CD14-positive monocyte (primary cell): ENCODE data around the gene EBF3. TPM values are rescaled to one million over a fixed set of nuclear protein-coding genes. Genes with fewer than 3 reads are reported as not detected.

Source experiments
- DNase-seq, 3 donors: peaks; one replicate each; pipeline ENCODE4 v3.0.0-alpha.2; 2011 to 2022
- H2AFZ ChIP-seq: 2 replicates; pipeline ENCODE4 v1.6.0; 2012; ENCODE audit warnings: mild to moderate bottlenecking, low read depth, low read length, inconsistent platforms; ENCODE audit not compliant: insufficient read depth, poor library complexity, severe bottlenecking
- H3K27ac ChIP-seq, 2 donors: 1 replicate in 1 of 2; 2 replicates in 1 of 2; pipeline ENCODE4 v1.5.1; 2012 to 2013; ENCODE audit warnings: low read length in 2 of 2, control low read depth in 1 of 2, inconsistent platforms in 1 of 2, low read depth in 1 of 2, mild to moderate bottlenecking in 1 of 2
- H3K27me3 ChIP-seq, 2 donors: one replicate each; pipeline versions ENCODE4 v1.6.0 to v1.6.1; 2011 to 2013; ENCODE audit warnings: low read length in 2 of 2; ENCODE audit not compliant: control insufficient read depth in 2 of 2, insufficient read depth in 2 of 2
- H3K36me3 ChIP-seq, 2 donors: replicated peaks in 1 of 2; 1 replicate in 1 of 2; 2 replicates in 1 of 2; pipeline versions ENCODE4 v1.5.1 to v1.6.1; 2012 to 2013; ENCODE audit warnings: low read length in 2 of 2, control low read depth in 1 of 2, inconsistent platforms in 1 of 2, mild to moderate bottlenecking in 1 of 2; ENCODE audit not compliant: insufficient read depth in 2 of 2, control insufficient read depth in 1 of 2
- H3K4me1 ChIP-seq, 2 donors: 1 replicate in 1 of 2; 2 replicates in 1 of 2; pipeline versions ENCODE4 v1.5.1 to v1.6.1; 2012 to 2013; ENCODE audit warnings: low read length in 2 of 2, control low read depth in 1 of 2, inconsistent platforms in 1 of 2, mild to moderate bottlenecking in 1 of 2, moderate library complexity in 1 of 2; ENCODE audit not compliant: insufficient read depth in 2 of 2, control insufficient read depth in 1 of 2
- H3K4me2 ChIP-seq: replicated peaks from 2 replicates; pipeline ENCODE3; 2012; ENCODE audit warnings: low read length, moderate library complexity, mild to moderate bottlenecking; ENCODE audit not compliant: poor library complexity, severe bottlenecking; ENCODE audit errors: extremely low read depth
- H3K4me3 ChIP-seq, 3 experiments: fragments of 200-600 bp in 1 of 3; sonication (generic) in 1 of 3; replicated peaks in 1 of 3; 1 replicate in 2 of 3; 2 replicates in 1 of 3; pipeline ENCODE4 v1.5.1; 2011 to 2013; ENCODE audit warnings: low read length in 3 of 3, mild to moderate bottlenecking in 3 of 3, control low read depth in 2 of 3, low read depth in 2 of 3, inconsistent platforms in 1 of 3, moderate library complexity in 1 of 3
- H3K79me2 ChIP-seq: 2 replicates; pipeline ENCODE4 v1.6.0; 2012; ENCODE audit warnings: mild to moderate bottlenecking, control low read depth, inconsistent platforms, low read length, moderate library complexity; ENCODE audit not compliant: insufficient read depth
- H3K9ac ChIP-seq: 2 replicates; pipeline ENCODE4 v1.6.0; 2017; ENCODE audit warnings: low read length, mild to moderate bottlenecking; ENCODE audit not compliant: insufficient read depth, poor library complexity, severe bottlenecking
- H3K9me3 ChIP-seq, 2 donors: replicated peaks in 1 of 2; 1 replicate in 1 of 2; 2 replicates in 1 of 2; pipeline versions ENCODE4 v1.5.1 to v1.6.1; 2012 to 2013; ENCODE audit warnings: low read length in 2 of 2, control low read depth in 1 of 2; ENCODE audit not compliant: control insufficient read depth in 1 of 2, insufficient read depth in 1 of 2
- H4K20me1 ChIP-seq: 2 replicates; pipeline ENCODE4 v1.6.0; 2012; ENCODE audit warnings: mild to moderate bottlenecking, low read length, control low read depth, moderate library complexity; ENCODE audit not compliant: insufficient read depth
- H3K27ac Mint-ChIP-seq, 7 donors: one replicate each; pipeline ENCODE4 v1.8.0; 2020; ENCODE audit warnings: mild to moderate bottlenecking in 7 of 7, mixed read lengths in 7 of 7, moderate library complexity in 6 of 7, inconsistent platforms in 2 of 7
- H3K27me3 Mint-ChIP-seq, 3 donors: one replicate each; pipeline ENCODE4 v1.8.0; 2021 to 2022; ENCODE audit warnings: low read depth in 3 of 3, mild to moderate bottlenecking in 3 of 3, mixed read lengths in 3 of 3, moderate library complexity in 3 of 3, inconsistent platforms in 1 of 3
- H3K36me3 Mint-ChIP-seq, 2 donors: one replicate each; pipeline ENCODE4 v1.8.0; 2020; ENCODE audit warnings: mixed read lengths in 2 of 2, inconsistent platforms in 1 of 2, mild to moderate bottlenecking in 1 of 2
- H3K4me1 Mint-ChIP-seq: one replicate; pipeline ENCODE4 v1.8.0; 2020; ENCODE audit warnings: mild to moderate bottlenecking, mixed read lengths
- H3K4me3 Mint-ChIP-seq, 2 donors: one replicate each; pipeline ENCODE4 v1.8.0; 2020; ENCODE audit warnings: mild to moderate bottlenecking in 2 of 2, mixed read lengths in 2 of 2, moderate library complexity in 1 of 2
- H3K9me3 Mint-ChIP-seq, 7 donors: one replicate each; pipeline ENCODE4 v1.8.0; 2020 to 2022; ENCODE audit warnings: mixed read lengths in 7 of 7, mild to moderate bottlenecking in 6 of 7, moderate library complexity in 6 of 7, inconsistent platforms in 2 of 7
- CTCF ChIP-seq: fragments of 200-600 bp; IDR thresholded peaks from one replicate; pipeline ENCODE4 v1.8.0; 2022; ENCODE audit warnings: antibody characterized with exemption, mild to moderate bottlenecking
- WGBS: methylation state at CpG from one replicate; pipeline ENCODE4 v1.1.5; 2013; ENCODE audit warnings: missing lambda C conversion rate; ENCODE audit not compliant: insufficient coverage; 5-methylcytosine and 5-hydroxymethylcytosine counted together
- intact Hi-C, 2 donors: fragments of 100-400 bp; cut with micrococcal nuclease; formaldehyde crosslinking; loops; one replicate each; pipeline versions ENCODE4 v1.15.0 to v1.15.1; 2023
- polyA plus RNA-seq, 3 donors: library from polyadenylated mRNA; depleted of rRNA in 1 of 3; unstranded in 2 of 3; stranded (reverse) in 1 of 3; fragments of 300-500 nt in 2 of 3; fragments of >200 nt in 1 of 3; fragmentation: Illumina TruSeq in 2 of 3; gene quantifications; 1 replicate in 2 of 3; 2 replicates in 1 of 3; pipeline ENCODE4 v1.2.3, GENCODE V29; 2012 to 2021

EBF3 gene
- polyA plus RNA-seq, 3 donors: not detected

GRCh38 chr10:129851941-129852640 is 112.0 kb downstream of the EBF3 start:
- H3K27ac ChIP-seq: no peak overlapping the region
- no peaks in the 10 kb centered on the region for H3K79me2 ChIP-seq
- intact Hi-C loops: no loop called here
- no peaks in the 10 kb centered on the region for H3K27me3 ChIP-seq
- H3K27me3 Mint-ChIP-seq: no peaks in the 10 kb centered on the region
- H3K4me2 ChIP-seq: no peak overlapping the region
- H3K9me3 Mint-ChIP-seq: peaks cover 0 to 4% (median under 1%) of the 10 kb centered on the region in 7 donors
- H3K36me3 ChIP-seq: no peaks in the 10 kb centered on the region
- H3K4me1 ChIP-seq: no peaks in the 10 kb centered on the region
- H4K20me1 ChIP-seq: no peaks in the 10 kb centered on the region
- peaks cover 4% of the 10 kb centered on the region for H3K4me1 Mint-ChIP-seq
- no peak for TF ChIP-seq CTCF
- H2AFZ ChIP-seq: no peak overlapping the region
- 94% methylated on average over 11 of the region's 19 CpGs for WGBS
- H3K9ac ChIP-seq: no peak overlapping the region
- no peaks in the 10 kb centered on the region for H3K9me3 ChIP-seq
- H3K4me3 Mint-ChIP-seq: no peak overlapping the region
- H3K4me3 ChIP-seq: no peak overlapping the region
- DNase-seq: no peak
- no peaks in the 10 kb centered on the region for H3K36me3 Mint-ChIP-seq
- H3K27ac Mint-ChIP-seq: no peak overlapping the region

GRCh38 chr10:129850790-129851189 is 113.3 kb downstream of the EBF3 start:
- Mint-ChIP-seq H3K27me3 (peaks cover 0 to 2% (median 0%) of the 10 kb centered on the region in 3 donors), H3K27ac (no peak overlapping the region), H3K4me3 (no peak overlapping the region), H3K36me3 (no peaks in the 10 kb centered on the region), H3K4me1 (peaks cover 4% of the 10 kb centered on the region), H3K9me3 (no peaks in the 10 kb centered on the region)
- 98% methylated on average over 6 of the region's 13 CpGs for WGBS
- Histone ChIP-seq H3K79me2 (no peaks in the 10 kb centered on the region), H3K4me3 (no peak overlapping the region), H3K9me3 (no peaks in the 10 kb centered on the region), H4K20me1 (no peaks in the 10 kb centered on the region), H3K36me3 (no peaks in the 10 kb centered on the region), H3K9ac (no peak overlapping the region), H3K27me3 (no peaks in the 10 kb centered on the region), H3K27ac (no peak overlapping the region), H2AFZ (no peak overlapping the region), H3K4me2 (no peak overlapping the region), H3K4me1 (no peaks in the 10 kb centered on the region)
- no peak for DNase-seq
- TF ChIP-seq CTCF: no peak
- intact Hi-C loops: no loop called here
